HEK293 (cell line): ENCODE results near the gene MYBPH.
A peak's percentile ranks its signal among the peaks of the same experiment; 100 is the strongest.

Experiments
- CTCF ChIA-PET: fragments of 350-600 bp; formaldehyde crosslinking; extraction: SDS; loops from one replicate; lab custom pipeline; 2021; ENCODE audit warnings: antibody characterized with exemption; lab: Yijun Ruan, JAX
- POLR2A ChIA-PET: fragments of 300-600 bp; formaldehyde crosslinking; extraction: SDS; loops from one replicate; lab custom pipeline; 2020; ENCODE audit warnings: antibody characterized with exemption, inconsistent platforms; lab: Yijun Ruan, JAX
- H3K27ac ChIP-seq: fragments of 200-500 bp; sonication (Bioruptor generic); 2 replicates; pipeline ENCODE4 v1.5.1; 2014; ENCODE audit warnings: low read depth, low read length, control low read depth, inconsistent platforms; ENCODE audit errors: extremely low read depth
- H3K36me3 ChIP-seq, 2 experiments: fragments of 200-500 bp in 1 of 2; sonication (Bioruptor generic) in 1 of 2; 1 replicate in 1 of 2; 2 replicates in 1 of 2; pipeline ENCODE4 v1.5.1; 2014 to 2017; ENCODE audit warnings: inconsistent platforms in 2 of 2, low read length in 2 of 2; ENCODE audit not compliant: control insufficient read depth in 2 of 2, insufficient read depth in 1 of 2
- H3K4me1 ChIP-seq: fragments of 200-500 bp; sonication (Bioruptor generic); 2 replicates; pipeline ENCODE4 v1.5.1; 2014; ENCODE audit warnings: mild to moderate bottlenecking, low read length, inconsistent platforms; ENCODE audit not compliant: control insufficient read depth, insufficient read depth
- H3K4me3 ChIP-seq: 2 replicates; pipeline ENCODE4 v1.5.1; 2011; ENCODE audit warnings: low read depth, mild to moderate bottlenecking, control low read depth, low read length, moderate library complexity
- H3K9me3 ChIP-seq: fragments of 200-500 bp; sonication (Bioruptor generic); 2 replicates; pipeline ENCODE4 v1.5.1; 2014; ENCODE audit warnings: low read depth, low read length, inconsistent platforms; ENCODE audit not compliant: control insufficient read depth, insufficient read depth
- GLIS2 ChIP-seq: fragments of 450-650 bp; formaldehyde crosslinking; IDR thresholded peaks from 2 replicates; pipeline ENCODE4 v1.5.1; 2016; ENCODE audit warnings: missing biosample characterization, missing genetic modification characterization
- KLF10 ChIP-seq: fragments of 450-650 bp; IDR thresholded peaks from 2 replicates; pipeline ENCODE4 v1.5.1; 2018; ENCODE audit warnings: missing biosample characterization, mild to moderate bottlenecking, missing genetic modification characterization
- SCRT2 ChIP-seq: fragments of 450-650 bp; formaldehyde crosslinking; IDR thresholded peaks from 2 replicates; pipeline ENCODE4 v1.5.1; 2016; ENCODE audit warnings: missing biosample characterization, missing genetic modification characterization
- YY2 ChIP-seq: fragments of 450-650 bp; formaldehyde crosslinking; IDR thresholded peaks from 2 replicates; pipeline ENCODE4 v1.5.1; 2016; ENCODE audit warnings: missing biosample characterization, missing genetic modification characterization
- ZBTB17 ChIP-seq: fragments of 450-650 bp; formaldehyde crosslinking; IDR thresholded peaks from 2 replicates; pipeline ENCODE4 v1.5.1; 2016; ENCODE audit warnings: missing biosample characterization, missing genetic modification characterization
- ZBTB7A ChIP-seq: fragments of 450-650 bp; formaldehyde crosslinking; IDR thresholded peaks from 2 replicates; pipeline ENCODE4 v1.5.1; 2016; ENCODE audit warnings: low read depth, missing biosample characterization, missing genetic modification characterization
- ZBTB8A ChIP-seq: fragments of 450-650 bp; formaldehyde crosslinking; IDR thresholded peaks from 2 replicates; pipeline ENCODE4 v1.5.1; 2016; ENCODE audit warnings: missing biosample characterization, missing genetic modification characterization
- ZNF239 ChIP-seq: fragments of 450-650 bp; formaldehyde crosslinking; IDR thresholded peaks from 2 replicates; pipeline ENCODE4 v1.5.1; 2016; ENCODE audit warnings: missing biosample characterization, missing genetic modification characterization
- ZNF548 ChIP-seq: fragments of 450-650 bp; formaldehyde crosslinking; IDR thresholded peaks from 2 replicates; pipeline ENCODE4 v1.5.1; 2016; ENCODE audit warnings: missing biosample characterization, missing genetic modification characterization
- ZNF558 ChIP-seq: fragments of 450-650 bp; formaldehyde crosslinking; IDR thresholded peaks from 2 replicates; pipeline ENCODE4 v1.5.1; 2016; ENCODE audit warnings: missing biosample characterization, missing genetic modification characterization
- ZNF670 ChIP-seq: fragments of 450-650 bp; formaldehyde crosslinking; IDR thresholded peaks from 2 replicates; pipeline ENCODE4 v1.5.1; 2016; ENCODE audit warnings: missing biosample characterization, missing genetic modification characterization, low read depth
- ZNF707 ChIP-seq: fragments of 450-650 bp; formaldehyde crosslinking; IDR thresholded peaks from 2 replicates; pipeline ENCODE4 v1.5.1; 2016; ENCODE audit warnings: missing biosample characterization, missing genetic modification characterization
- ZNF747 ChIP-seq: fragments of 450-650 bp; formaldehyde crosslinking; IDR thresholded peaks from 2 replicates; pipeline ENCODE4 v1.5.1; 2016; ENCODE audit warnings: missing biosample characterization, missing genetic modification characterization
- ZNF792 ChIP-seq: fragments of 450-650 bp; formaldehyde crosslinking; IDR thresholded peaks from 2 replicates; pipeline ENCODE4 v1.5.1; 2016; ENCODE audit warnings: missing biosample characterization, missing genetic modification characterization
- ZNF837 ChIP-seq: fragments of 450-650 bp; formaldehyde crosslinking; IDR thresholded peaks from 2 replicates; pipeline ENCODE4 v1.5.1; 2016; ENCODE audit warnings: missing biosample characterization, missing genetic modification characterization
- TF ChIP-seq, protein P1 (sequence below): sonication (generic); formaldehyde crosslinking; IDR thresholded peaks from 2 replicates; pipeline ENCODE4 v1.8.1; 2022; ENCODE audit warnings: mild to moderate bottlenecking, moderate library complexity, missing genetic modification reagents
- TF ChIP-seq, protein P2 (sequence below): fragments of 450-650 bp; formaldehyde crosslinking; IDR thresholded peaks from 2 replicates; pipeline ENCODE4 v1.5.1; 2016; ENCODE audit warnings: missing biosample characterization, missing genetic modification characterization
- TF ChIP-seq, protein P3 (sequence below): fragments of 450-650 bp; formaldehyde crosslinking; IDR thresholded peaks from 2 replicates; pipeline ENCODE4 v1.5.1; 2016; ENCODE audit warnings: missing biosample characterization, missing genetic modification characterization
- TF ChIP-seq, protein P4 (sequence below): fragments of 450-650 bp; formaldehyde crosslinking; IDR thresholded peaks from 2 replicates; pipeline ENCODE4 v1.5.1; 2016; ENCODE audit warnings: missing biosample characterization, missing genetic modification characterization, low read depth

Gene MYBPH

DNA sequence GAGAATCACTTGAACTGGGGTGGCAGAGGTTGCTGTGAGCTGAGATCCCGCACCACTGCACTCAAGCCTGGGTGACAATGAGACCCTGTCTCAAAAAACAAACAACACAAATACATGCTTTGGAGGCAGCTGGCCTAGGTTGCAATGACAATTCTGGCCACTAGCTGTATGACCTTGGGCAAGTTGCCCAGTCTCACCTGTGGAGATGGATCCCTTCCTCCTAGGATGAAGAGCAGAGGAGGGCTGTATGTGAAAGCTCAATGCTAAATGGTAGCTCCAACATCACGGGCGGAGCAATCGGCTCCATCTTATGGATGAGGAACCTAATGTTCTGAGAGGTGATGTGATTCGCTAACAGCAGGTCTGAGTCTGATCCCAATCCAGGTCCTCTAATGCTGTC lies 27.5 kb downstream of the MYBPH start (continued):
- no peak for TF ChIP-seq ZBTB17
- TF ChIP-seq ZNF837 (tag by site-specific recombination) = no peak
- TF ChIP-seq, protein P1, sequence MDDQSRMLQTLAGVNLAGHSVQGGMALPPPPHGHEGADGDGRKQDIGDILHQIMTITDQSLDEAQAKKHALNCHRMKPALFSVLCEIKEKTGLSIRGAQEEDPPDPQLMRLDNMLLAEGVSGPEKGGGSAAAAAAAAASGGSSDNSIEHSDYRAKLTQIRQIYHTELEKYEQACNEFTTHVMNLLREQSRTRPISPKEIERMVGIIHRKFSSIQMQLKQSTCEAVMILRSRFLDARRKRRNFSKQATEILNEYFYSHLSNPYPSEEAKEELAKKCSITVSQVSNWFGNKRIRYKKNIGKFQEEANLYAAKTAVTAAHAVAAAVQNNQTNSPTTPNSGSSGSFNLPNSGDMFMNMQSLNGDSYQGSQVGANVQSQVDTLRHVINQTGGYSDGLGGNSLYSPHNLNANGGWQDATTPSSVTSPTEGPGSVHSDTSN = no peak
- peak; percentile 87 for TF ChIP-seq SCRT2
- TF ChIP-seq, protein P2, sequence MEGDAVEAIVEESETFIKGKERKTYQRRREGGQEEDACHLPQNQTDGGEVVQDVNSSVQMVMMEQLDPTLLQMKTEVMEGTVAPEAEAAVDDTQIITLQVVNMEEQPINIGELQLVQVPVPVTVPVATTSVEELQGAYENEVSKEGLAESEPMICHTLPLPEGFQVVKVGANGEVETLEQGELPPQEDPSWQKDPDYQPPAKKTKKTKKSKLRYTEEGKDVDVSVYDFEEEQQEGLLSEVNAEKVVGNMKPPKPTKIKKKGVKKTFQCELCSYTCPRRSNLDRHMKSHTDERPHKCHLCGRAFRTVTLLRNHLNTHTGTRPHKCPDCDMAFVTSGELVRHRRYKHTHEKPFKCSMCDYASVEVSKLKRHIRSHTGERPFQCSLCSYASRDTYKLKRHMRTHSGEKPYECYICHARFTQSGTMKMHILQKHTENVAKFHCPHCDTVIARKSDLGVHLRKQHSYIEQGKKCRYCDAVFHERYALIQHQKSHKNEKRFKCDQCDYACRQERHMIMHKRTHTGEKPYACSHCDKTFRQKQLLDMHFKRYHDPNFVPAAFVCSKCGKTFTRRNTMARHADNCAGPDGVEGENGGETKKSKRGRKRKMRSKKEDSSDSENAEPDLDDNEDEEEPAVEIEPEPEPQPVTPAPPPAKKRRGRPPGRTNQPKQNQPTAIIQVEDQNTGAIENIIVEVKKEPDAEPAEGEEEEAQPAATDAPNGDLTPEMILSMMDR (tag by site-specific recombination) = no peak
- no peak for TF ChIP-seq ZNF558 (tag by site-specific recombination)

DNA sequence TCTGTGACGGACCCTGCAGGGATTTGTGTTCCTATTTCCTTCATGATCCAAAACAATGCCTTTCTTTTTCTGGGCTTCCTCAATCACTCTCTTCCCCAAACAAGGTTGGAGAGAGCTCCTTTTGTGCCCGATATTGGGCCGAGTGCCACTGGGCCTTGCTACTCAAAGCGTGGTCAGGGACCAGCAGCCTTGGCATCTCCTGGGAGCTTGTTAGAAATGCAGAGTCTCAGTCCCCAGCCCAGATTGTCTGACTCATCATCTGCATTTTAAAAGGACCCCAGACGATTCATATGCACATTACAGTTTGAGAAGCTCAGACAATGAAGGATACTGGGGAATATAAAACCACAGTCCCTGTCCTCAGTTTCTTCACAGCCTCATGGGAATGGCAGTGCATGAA lies 28.2 kb downstream of the MYBPH start:
- Histone ChIP-seq H3K4me1 (no peaks in the 10 kb centered on the region), H3K4me3 (no peak overlapping the region), H3K27ac (no peak overlapping the region), H3K9me3 (no peaks in the 10 kb centered on the region), H3K36me3 (no peaks in the 10 kb centered on the region)
- POLR2A ChIA-PET = no interaction called here
- CTCF ChIA-PET = interaction anchor here (0.6 to 2.7 kb wide), 13 partner anchors 13 to 576 kb away, joined by 3 to 13 read pairs (median 5); partner anchors contain the start of gene ADORA1
- TF ChIP-seq ZNF670 (tag by site-specific recombination) = no peak
- no peak for TF ChIP-seq ZNF792 (tag by site-specific recombination)
- no peak for TF ChIP-seq ZBTB7A (tag by site-specific recombination)
- TF ChIP-seq ZNF239 = no peak
- no peak for TF ChIP-seq ZNF548 (tag by site-specific recombination)
- no peak for TF ChIP-seq ZNF747 (tag by site-specific recombination)
- TF ChIP-seq, protein P3, sequence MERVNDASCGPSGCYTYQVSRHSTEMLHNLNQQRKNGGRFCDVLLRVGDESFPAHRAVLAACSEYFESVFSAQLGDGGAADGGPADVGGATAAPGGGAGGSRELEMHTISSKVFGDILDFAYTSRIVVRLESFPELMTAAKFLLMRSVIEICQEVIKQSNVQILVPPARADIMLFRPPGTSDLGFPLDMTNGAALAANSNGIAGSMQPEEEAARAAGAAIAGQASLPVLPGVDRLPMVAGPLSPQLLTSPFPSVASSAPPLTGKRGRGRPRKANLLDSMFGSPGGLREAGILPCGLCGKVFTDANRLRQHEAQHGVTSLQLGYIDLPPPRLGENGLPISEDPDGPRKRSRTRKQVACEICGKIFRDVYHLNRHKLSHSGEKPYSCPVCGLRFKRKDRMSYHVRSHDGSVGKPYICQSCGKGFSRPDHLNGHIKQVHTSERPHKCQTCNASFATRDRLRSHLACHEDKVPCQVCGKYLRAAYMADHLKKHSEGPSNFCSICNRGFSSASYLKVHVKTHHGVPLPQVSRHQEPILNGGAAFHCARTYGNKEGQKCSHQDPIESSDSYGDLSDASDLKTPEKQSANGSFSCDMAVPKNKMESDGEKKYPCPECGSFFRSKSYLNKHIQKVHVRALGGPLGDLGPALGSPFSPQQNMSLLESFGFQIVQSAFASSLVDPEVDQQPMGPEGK = no peak
- no peak for TF ChIP-seq ZNF707 (tag by site-specific recombination)
- no peak for TF ChIP-seq KLF10 (tag by site-specific recombination)
- TF ChIP-seq GLIS2 (tag by site-specific recombination) = no peak

DNA sequence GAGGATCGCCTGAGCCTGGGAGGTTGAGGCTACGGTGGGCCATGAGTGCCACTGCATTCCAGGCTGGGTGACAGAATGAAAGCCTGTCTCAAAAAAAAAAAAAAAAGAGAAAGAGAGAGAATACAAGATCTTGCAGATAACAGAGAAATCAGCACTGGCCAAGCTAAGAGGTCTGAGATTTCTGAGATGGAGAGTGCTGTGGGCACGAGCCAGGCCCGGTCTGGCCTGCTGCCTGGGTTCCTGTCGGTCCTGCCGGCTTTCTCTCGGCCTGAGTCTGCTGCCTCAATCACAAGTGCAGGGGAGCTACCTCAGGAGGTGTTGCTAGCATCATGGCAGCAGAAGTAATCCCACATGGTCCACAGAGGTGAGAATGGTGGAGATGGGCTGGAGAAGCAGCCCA lies 29.1 kb downstream of the MYBPH start:
- Histone ChIP-seq H3K9me3 (no peaks in the 10 kb centered on the region), H3K27ac (no peak overlapping the region), H3K4me3 (no peak overlapping the region), H3K4me1 (no peaks in the 10 kb centered on the region)
- CTCF ChIA-PET = interaction anchor here (0.8 kb wide), 1 partner anchor 63 kb away, joined by 5 read pairs; no protein-coding TSS in a partner anchor
- TF ChIP-seq GLIS2 (tag by site-specific recombination) (no peak), YY2 (tag by site-specific recombination) (no peak), ZBTB8A (no peak)
- TF ChIP-seq, protein P4, sequence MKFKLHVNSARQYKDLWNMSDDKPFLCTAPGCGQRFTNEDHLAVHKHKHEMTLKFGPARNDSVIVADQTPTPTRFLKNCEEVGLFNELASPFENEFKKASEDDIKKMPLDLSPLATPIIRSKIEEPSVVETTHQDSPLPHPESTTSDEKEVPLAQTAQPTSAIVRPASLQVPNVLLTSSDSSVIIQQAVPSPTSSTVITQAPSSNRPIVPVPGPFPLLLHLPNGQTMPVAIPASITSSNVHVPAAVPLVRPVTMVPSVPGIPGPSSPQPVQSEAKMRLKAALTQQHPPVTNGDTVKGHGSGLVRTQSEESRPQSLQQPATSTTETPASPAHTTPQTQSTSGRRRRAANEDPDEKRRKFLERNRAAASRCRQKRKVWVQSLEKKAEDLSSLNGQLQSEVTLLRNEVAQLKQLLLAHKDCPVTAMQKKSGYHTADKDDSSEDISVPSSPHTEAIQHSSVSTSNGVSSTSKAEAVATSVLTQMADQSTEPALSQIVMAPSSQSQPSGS (tag by site-specific recombination) = no peak
- TF ChIP-seq, all 188 proteins: peak for 0
- no peaks in the 10 kb centered on the region for H3K36me3 ChIP-seq
- POLR2A ChIA-PET = no interaction called here
